NCI-H510A treated with DMSO at 0.1 percent for 48 hours (cell line): ENCODE data around the gene PALS2.

Experiments
- DNase-seq: peaks from one replicate; lab custom pipeline; 2025; lab: John Stamatoyannopoulos, UW

PALS2 gene

GRCh38 chr7:24591152-24591551 is 17.9 kb downstream of the PALS2 start:
- DNase-seq = no peak

DNA sequence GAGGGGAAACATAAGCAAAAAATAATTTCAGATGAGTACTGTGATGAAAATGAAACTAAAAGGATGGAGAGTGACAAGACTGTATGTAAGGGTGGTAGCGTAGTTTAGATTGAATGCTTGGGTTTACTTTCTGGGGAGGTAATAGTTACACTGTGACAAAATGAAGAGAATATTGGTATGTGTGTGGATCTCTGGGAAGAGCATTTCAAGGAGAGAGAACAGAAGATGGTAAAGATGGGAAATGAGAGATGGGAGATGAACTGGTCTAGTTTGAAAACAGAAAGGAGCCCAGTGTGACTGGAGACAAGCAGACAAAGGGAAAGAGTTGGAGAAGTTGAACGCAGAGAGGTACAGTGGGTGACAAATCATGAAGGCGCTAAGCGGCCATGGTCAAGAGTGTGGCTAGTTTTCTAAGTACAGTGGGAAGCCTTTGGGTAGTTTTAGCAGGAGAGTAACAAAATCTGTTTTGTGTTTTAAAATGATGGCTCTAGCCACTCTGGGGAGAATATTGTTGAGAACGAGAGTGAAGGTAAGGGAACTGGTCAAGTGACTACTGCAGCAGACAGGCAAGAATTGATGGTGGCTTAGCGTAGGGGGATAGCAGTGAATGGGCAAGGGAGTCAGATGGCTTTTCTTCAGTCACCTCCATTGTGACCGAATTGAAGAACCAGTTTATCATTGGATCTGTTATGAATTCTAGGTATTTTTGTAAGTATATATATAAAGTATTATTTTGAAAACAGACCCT is 22.6 kb downstream of the PALS2 start:
- no peak for DNase-seq

DNA sequence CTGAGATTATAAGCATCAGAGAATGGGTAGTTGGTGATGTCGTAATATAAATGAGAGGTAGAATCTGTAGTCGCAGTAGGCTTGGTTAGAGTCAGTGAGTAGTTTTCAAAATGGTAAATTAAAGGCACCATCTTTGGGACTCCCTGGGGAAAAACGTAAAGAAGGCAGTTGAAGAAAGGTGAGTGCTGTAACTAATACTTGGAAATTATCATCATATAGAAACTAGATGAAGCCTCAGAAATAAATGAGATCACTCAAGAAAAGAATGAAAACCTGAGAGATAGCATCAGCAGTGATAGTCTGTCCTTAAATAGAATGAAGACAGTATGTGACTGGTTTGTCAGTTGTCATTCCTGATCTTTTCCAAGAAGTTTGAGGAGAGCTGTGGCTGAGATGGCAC is 23.8 kb downstream of the PALS2 start:
- DNase-seq = no peak

DNA sequence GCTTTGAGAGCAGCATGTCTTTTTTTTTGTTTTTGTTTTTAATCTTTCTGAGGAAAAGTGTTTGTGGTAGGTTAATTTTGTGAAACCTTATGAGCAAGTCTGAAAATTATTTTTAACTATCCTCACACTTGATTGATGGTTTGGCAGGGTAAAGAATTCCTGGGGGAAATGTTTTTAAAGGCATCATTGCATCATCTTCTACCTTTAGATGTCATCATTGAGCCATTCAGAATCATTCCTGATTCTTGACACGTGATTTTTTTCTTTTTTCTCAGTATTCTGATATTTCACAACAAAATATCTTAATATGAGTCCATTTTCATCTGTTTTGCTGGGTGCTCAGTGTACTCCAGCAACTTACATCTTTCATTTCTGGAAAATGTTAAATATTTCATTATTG is 28.3 kb downstream of the PALS2 start:
- no peak for DNase-seq

DNA sequence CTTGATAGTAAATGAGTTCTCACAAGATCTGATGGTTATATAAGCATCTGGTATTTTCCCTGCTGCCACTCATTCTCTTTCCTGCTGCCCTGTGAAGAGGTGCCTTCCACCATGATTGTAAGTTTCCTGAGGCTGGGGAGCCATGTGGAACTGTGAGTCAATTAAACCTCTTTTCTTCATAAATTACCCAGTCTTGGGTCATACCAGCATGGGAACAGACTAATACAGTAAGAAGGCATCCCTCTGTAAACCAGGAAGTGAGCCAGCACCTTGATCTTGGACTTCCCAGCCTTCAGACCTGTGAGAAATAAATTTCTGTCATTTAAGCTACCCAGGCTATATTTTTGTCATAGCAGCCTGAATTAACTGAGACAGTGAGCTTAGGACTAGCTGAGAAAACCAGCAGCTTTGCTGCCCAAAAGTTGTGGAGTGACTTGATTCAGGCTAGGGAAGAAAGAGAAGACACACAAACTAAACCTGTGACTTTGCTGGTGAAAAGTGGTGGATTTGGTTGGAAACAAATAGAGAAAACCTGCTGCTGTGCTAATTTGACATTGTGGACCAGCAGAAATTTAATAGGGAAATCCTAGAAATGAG is 29.7 kb downstream of the PALS2 start:
- DNase-seq = no peak

- DNase-seq = no peak
Measured at GRCh38 chr7:24604630-24605029, 31.4 kb downstream of the PALS2 start.

DNA sequence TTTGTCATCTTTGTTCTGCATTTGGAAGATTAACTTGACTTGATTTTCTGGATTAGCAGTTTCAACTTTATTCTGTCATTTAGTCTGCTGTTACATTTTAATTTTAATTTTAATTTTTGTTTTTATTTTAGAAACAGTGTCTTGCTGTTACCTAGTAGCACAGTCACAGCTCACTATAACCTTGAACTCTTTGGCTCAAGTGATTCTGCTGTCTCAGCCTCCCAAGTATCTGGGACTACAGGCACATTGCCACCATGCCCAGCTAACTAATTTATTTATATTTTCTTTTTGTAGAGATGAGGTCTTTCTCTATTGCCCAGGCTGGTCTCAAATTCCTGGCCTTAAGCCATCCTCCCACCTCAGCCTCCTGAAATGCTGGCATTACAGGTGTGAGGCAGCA is 35.3 kb downstream of the PALS2 start:
- DNase-seq = no peak

- DNase-seq = no peak
Measured at GRCh38 chr7:24609059-24609458, 35.8 kb downstream of the PALS2 start.

DNA sequence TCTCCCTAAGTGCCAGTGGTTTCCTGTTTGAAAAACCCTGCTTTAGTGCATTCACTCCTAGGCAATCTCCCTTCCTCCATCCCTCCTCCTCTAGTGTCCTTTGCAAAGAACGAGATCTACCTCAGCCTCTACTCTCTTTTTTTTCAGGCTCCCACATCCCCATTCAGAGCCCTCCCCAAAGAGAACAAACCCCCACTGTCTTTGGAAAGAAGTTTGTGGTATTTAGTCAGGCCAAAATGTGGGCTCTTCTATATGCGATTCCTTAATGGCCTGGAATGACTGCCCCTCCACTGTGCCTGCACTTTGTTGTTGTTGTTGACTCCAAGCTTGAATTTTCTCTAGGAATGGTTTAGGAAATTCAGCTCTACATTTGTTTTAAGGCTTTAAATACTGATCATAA is 36.3 kb downstream of the PALS2 start:
- no peak for DNase-seq

- DNase-seq = no peak
Measured at GRCh38 chr7:24611130-24611529, 37.9 kb downstream of the PALS2 start.

DNA sequence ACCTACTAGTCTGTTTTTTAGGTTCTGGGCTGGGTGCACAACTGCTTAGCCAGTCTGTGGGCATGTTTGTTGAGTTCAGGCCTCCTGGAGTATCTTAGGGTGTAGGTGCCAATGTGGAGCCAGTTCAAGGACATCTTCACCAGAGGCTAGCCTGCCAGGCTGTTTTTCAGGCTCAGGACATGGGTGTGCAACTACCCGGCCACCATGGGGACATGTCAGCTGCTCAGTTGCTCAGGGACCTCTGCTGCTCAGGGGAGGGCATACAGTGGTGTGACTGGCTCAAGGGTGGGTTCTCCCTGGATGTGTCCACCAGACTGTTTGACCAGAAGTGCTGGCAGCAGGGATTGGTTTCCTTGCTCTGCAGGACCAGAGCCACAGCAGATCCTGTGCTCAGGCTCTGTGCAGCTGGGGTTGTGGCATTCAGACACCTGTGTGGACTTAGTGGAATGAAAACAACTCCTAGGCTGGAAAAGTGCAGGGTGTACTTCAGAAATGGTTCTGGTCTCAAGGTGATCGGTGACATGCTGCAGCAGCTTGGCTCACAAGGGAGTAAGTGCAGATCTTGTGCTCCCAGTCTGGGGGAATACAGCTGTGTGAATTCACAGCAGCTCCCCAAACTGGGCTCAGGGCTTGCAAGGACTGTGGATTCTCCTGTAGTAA is 44.8 kb downstream of the PALS2 start:
- no peak for DNase-seq

GRCh38 chr7:24619978-24620377 is 46.7 kb downstream of the PALS2 start:
- DNase-seq = no peak

- no peak for DNase-seq
Measured at GRCh38 chr7:24622646-24623182, 49.5 kb downstream of the PALS2 start.
